ENCODE data around the gene SPZ1. TPM values are rescaled to one million over a fixed set of nuclear protein-coding genes. Genes with fewer than 3 reads are reported as not detected.

Gene SPZ1
- polyA plus RNA-seq, 1 of the 3 experiments (the other 2 are of a cell fraction) = not detected

GRCh38 chr5:80296121-80296520 is 23.7 kb upstream of the SPZ1 start:
- no peak overlapping the region for H3K4me3 ChIP-seq (ENCODE audit: low read depth in 2 of 2, low read length in 1 of 2)
- H4K20me1 ChIP-seq (ENCODE audit: insufficient read depth) = no peaks in the 10 kb centered on the region
- H3K9me3 ChIP-seq = no peaks in the 10 kb centered on the region
- POLR2A ChIA-PET = no interaction called here
- no peaks in the 10 kb centered on the region for H3K4me1 ChIP-seq (ENCODE audit: control insufficient read depth in 1 of 2, insufficient read depth in 2 of 2, low read depth in 1 of 2, low read length in 1 of 2)
- no peaks in the 10 kb centered on the region for H3K27me3 ChIP-seq (ENCODE audit: insufficient read depth)
- no peak overlapping the region for H2AFZ ChIP-seq (ENCODE audit: low read depth)
- H3K9ac ChIP-seq = no peak overlapping the region
- H3K36me3 ChIP-seq (replicated peaks in 1 of 2; ENCODE audit: control insufficient read depth in 1 of 2, insufficient read depth in 2 of 2, low read length in 1 of 2) = no peaks in the 10 kb centered on the region
- no peaks in the 10 kb centered on the region for H3K9me2 ChIP-seq
- H3K4me2 ChIP-seq = no peak overlapping the region
- TF ChIP-seq NRF1 (IDR thresholded peaks at IDR 0.05; ENCODE audit: low read depth, low read length) (no peak), TCF12 (IDR thresholded peaks at IDR 0.05) (no peak), POLR2AphosphoS5 (IDR thresholded peaks at IDR 0.05; ENCODE audit: low read depth, low read length) (no peak), EZH2phosphoT487 (IDR thresholded peaks at IDR 0.05; ENCODE audit: borderline replicate concordance, low read depth) (no peak), RXRA (IDR thresholded peaks at IDR 0.05; ENCODE audit: borderline replicate concordance, low read depth) (no peak), MEF2A (IDR thresholded peaks at IDR 0.05; ENCODE audit: borderline replicate concordance, low read depth) (no peak), CTCF (IDR thresholded peaks at IDR 0.05) (no peak), RCOR1 (IDR thresholded peaks at IDR 0.05; ENCODE audit: low read length) (no peak), PBX3 (IDR thresholded peaks at IDR 0.05) (no peak), TEAD4 (IDR thresholded peaks at IDR 0.05; ENCODE audit: borderline replicate concordance, insufficient read depth) (no peak), FOSL2 (IDR thresholded peaks at IDR 0.05; ENCODE audit: borderline replicate concordance, low read depth) (no peak)
- H3K27ac ChIP-seq (ENCODE audit: low read depth in 2 of 2, low read length in 1 of 2) = no peak overlapping the region
- no peak for DNase-seq
- WGBS (ENCODE audit: low lambda C conversion rate) = 45% methylated on average over 6 of the region's 6 CpGs
- H3K79me2 ChIP-seq (ENCODE audit: insufficient read depth) = no peaks in the 10 kb centered on the region
- no peaks in the 10 kb centered on the region for H3F3A ChIP-seq (replicated peaks; ENCODE audit: insufficient read depth)
- CTCF ChIA-PET = interaction anchor here (0.6 to 1.5 kb wide), 4 partner anchors 9 to 1131 kb away, joined by 3 to 5 read pairs (median 4); no protein-coding TSS in a partner anchor

GRCh38 chr5:80299601-80300000 is 20.2 kb upstream of the SPZ1 start:
- no peak overlapping the region for H3K4me3 ChIP-seq (ENCODE audit: low read depth in 2 of 2, low read length in 1 of 2)
- no peaks in the 10 kb centered on the region for H3K36me3 ChIP-seq (replicated peaks in 1 of 2; ENCODE audit: control insufficient read depth in 1 of 2, insufficient read depth in 2 of 2, low read length in 1 of 2)
- CTCF ChIA-PET = interaction anchor here (0.8 kb wide), 1 partner anchor 208 kb away, joined by 3 read pairs; no protein-coding TSS in a partner anchor
- H3K27me3 ChIP-seq (ENCODE audit: insufficient read depth) = no peaks in the 10 kb centered on the region
- no peak for TF ChIP-seq TAF1 (IDR thresholded peaks at IDR 0.05; ENCODE audit: borderline replicate concordance, low read depth, low read length)
- POLR2A ChIA-PET = no interaction called here
- H3K27ac ChIP-seq (ENCODE audit: low read depth in 2 of 2, low read length in 1 of 2) = no peak overlapping the region
- DNase-seq = no peak
- H3K4me2 ChIP-seq = no peak overlapping the region
- H3K9ac ChIP-seq = no peak overlapping the region
- H3K79me2 ChIP-seq (ENCODE audit: insufficient read depth) = no peaks in the 10 kb centered on the region
- H2AFZ ChIP-seq (ENCODE audit: low read depth) = no peak overlapping the region
- no peaks in the 10 kb centered on the region for H4K20me1 ChIP-seq (ENCODE audit: insufficient read depth)
- no peaks in the 10 kb centered on the region for H3K9me3 ChIP-seq
- no peaks in the 10 kb centered on the region for H3F3A ChIP-seq (replicated peaks; ENCODE audit: insufficient read depth)
- H3K4me1 ChIP-seq (ENCODE audit: control insufficient read depth in 1 of 2, insufficient read depth in 2 of 2, low read depth in 1 of 2, low read length in 1 of 2) = no peaks in the 10 kb centered on the region
- 71% methylated on average over 7 of the region's 8 CpGs for WGBS (ENCODE audit: low lambda C conversion rate)
- H3K9me2 ChIP-seq = no peaks in the 10 kb centered on the region
